Gastrocnemius medialis (tissue), 4 donors: ENCODE data around the gene RRBP1. TPM values are rescaled to one million over a fixed set of nuclear protein-coding genes. Genes with fewer than 3 reads are reported as not detected.
A peak's percentile ranks its signal among the peaks of the same experiment; 100 is the strongest.

ENCODE experiments used
- ATAC-seq, 2 donors: fragments of 150-250 bp; one replicate each; pipeline ENCODE4 v1.9.1; 2016
- DNase-seq, 2 donors: peaks; one replicate each; pipeline ENCODE4 v3.0.0-alpha.2; 2019
- H3K27ac ChIP-seq, 4 donors: fragments of 200-600 bp; sonication (generic); 1 replicate in 1 of 4; 2 replicates in 3 of 4; pipeline ENCODE4 v1.5.1; 2016 to 2018; ENCODE audit warnings: mild to moderate bottlenecking in 2 of 4, moderate library complexity in 1 of 4
- H3K27me3 ChIP-seq, 3 donors: fragments of 200-600 bp; sonication (generic) in 2 of 3; 1 replicate in 1 of 3; 2 replicates in 2 of 3; pipeline versions ENCODE4 v1.5.1 to v1.6.0; 2016 to 2019; ENCODE audit warnings: mild to moderate bottlenecking in 1 of 3, moderate library complexity in 1 of 3
- H3K36me3 ChIP-seq, 2 donors: fragments of 200-600 bp; sonication (generic) in 1 of 2; one replicate each; pipeline ENCODE4 v1.5.1; 2017 to 2018
- H3K4me1 ChIP-seq, 2 donors: fragments of 200-600 bp; sonication (generic) in 1 of 2; one replicate each; pipeline ENCODE4 v1.5.1; 2016 to 2017; ENCODE audit warnings: mild to moderate bottlenecking in 2 of 2
- H3K4me3 ChIP-seq, 4 donors: fragments of 200-600 bp; sonication (generic) in 3 of 4; 1 replicate in 1 of 4; 2 replicates in 3 of 4; pipeline ENCODE4 v1.5.1; 2016 to 2019; ENCODE audit warnings: mild to moderate bottlenecking in 2 of 4
- H3K9me3 ChIP-seq, 3 donors: fragments of 200-600 bp; sonication (generic) in 2 of 3; 1 replicate in 1 of 3; 2 replicates in 2 of 3; pipeline ENCODE4 v1.5.1; 2016 to 2019
- CTCF ChIP-seq, 5 experiments: fragments of 450-650 bp in 3 of 5; fragments of 200-600 bp in 2 of 5; sonication (generic) in 2 of 5; IDR thresholded peaks in 4 of 5; conservative IDR thresholded peaks in 1 of 5; 1 replicate in 4 of 5; 2 replicates in 1 of 5; pipeline ENCODE4 v1.5.1; 2016 to 2019; ENCODE audit warnings: antibody characterized with exemption in 5 of 5, mild to moderate bottlenecking in 3 of 5, moderate library complexity in 3 of 5
- POLR2A ChIP-seq, 2 donors: fragments of 450-650 bp; IDR thresholded peaks; one replicate each; pipeline ENCODE4 v1.6.1; 2017; ENCODE audit warnings: antibody characterized with exemption in 2 of 2, mild to moderate bottlenecking in 2 of 2, moderate library complexity in 2 of 2
- in situ Hi-C, 4 donors: fragments of 200-750 bp; cut with MboI; loops; one replicate each; pipeline versions ENCODE4 v1.15.0 to v1.8.0; 2017; ENCODE audit warnings: low sequenced_read_pairs in 4 of 4
- intact Hi-C: fragments of 100-400 bp; cut with DNase I; formaldehyde crosslinking; loops from one replicate; pipeline ENCODE4 v1.15.1; 2023; ENCODE audit warnings: low total_unique reads
- total RNA-seq, 4 donors: library from RNA; depleted of rRNA; stranded (reverse); fragments of >200 nt; gene quantifications; one replicate each; pipeline versions ENCODE4 v1.1.0 to v1.2.3, GENCODE V29; 2016

The RRBP1 gene
- total RNA-seq, 4 donors from 2014 or later = 14.1 to 22.7 (median 17.9) TPM

- H3K36me3 ChIP-seq = no peaks in the 10 kb centered on the region
- no peaks in the 10 kb centered on the region for H3K9me3 ChIP-seq
- intact Hi-C loops = no loop called here
- ATAC-seq (no peak), DNase-seq (no peak)
- peaks cover 24% of the 10 kb centered on the region in 2 donors for H3K4me1 ChIP-seq
- no peak overlapping the region for H3K27ac ChIP-seq
- TF ChIP-seq CTCF (IDR thresholded peaks at IDR 0.05 in 4 of 5, conservative IDR thresholded peaks at IDR 0.05 in 1 of 5) (no peak), POLR2A (IDR thresholded peaks at IDR 0.05) (no peak)
- in situ Hi-C loops = no loop called here
- no peak overlapping the region for H3K4me3 ChIP-seq
- no peaks in the 10 kb centered on the region for H3K27me3 ChIP-seq
Measured at GRCh38 chr20:17576215-17576614, 105.8 kb downstream of the RRBP1 start.

DNA sequence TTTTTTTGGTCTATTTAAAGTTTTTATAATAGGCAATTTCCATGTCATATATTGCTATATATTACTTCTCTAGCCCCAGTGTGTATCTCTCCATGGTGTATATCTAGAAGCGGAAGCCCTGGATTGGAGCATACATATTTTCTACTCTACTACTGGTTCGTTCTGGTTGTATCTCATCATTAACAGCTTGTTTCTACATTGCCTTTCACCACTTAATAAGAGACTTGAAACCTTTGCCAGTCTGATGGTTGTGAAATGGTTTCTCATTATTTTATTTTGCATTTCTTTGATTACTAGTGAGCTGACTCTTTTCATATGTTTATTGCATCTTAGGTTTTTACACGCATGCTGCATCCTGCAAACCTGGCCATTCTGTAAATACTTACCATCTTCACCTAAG, 108.6 kb downstream of the RRBP1 start:
- peak overlapping the region in 1 of 4 donors; percentile 2 for H3K4me3 ChIP-seq
- no peaks in the 10 kb centered on the region for H3K9me3 ChIP-seq
- peaks cover 28 to 33% of the 10 kb centered on the region in 2 donors for H3K4me1 ChIP-seq
- H3K27me3 ChIP-seq = no peaks in the 10 kb centered on the region
- in situ Hi-C loops = no loop called here
- H3K36me3 ChIP-seq = no peaks in the 10 kb centered on the region
- TF ChIP-seq POLR2A (IDR thresholded peaks at IDR 0.05) = no peak
- no peak for TF ChIP-seq CTCF (IDR thresholded peaks at IDR 0.05 in 4 of 5, conservative IDR thresholded peaks at IDR 0.05 in 1 of 5)
- intact Hi-C loops = loop anchor here (5.0 kb wide), 2 partner anchors 39 to 394 kb away; partner anchors contain the start of genes MGME1 and SNX5
- H3K27ac ChIP-seq = no peak overlapping the region
- DNase-seq (no peak), ATAC-seq (no peak)

GRCh38 chr20:17572034-17572638, 109.9 kb downstream of the RRBP1 start:
- H3K4me3 ChIP-seq = peak overlapping the region in 2 of 4 donors; percentile 5 to 98
- no peaks in the 10 kb centered on the region for H3K27me3 ChIP-seq
- H3K36me3 ChIP-seq = no peaks in the 10 kb centered on the region
- in situ Hi-C loops = no loop called here
- no peaks in the 10 kb centered on the region for H3K9me3 ChIP-seq
- intact Hi-C loops = loop anchor here (5.0 kb wide), 2 partner anchors 40 to 395 kb away; partner anchors contain the start of genes MGME1 and SNX5
- DNase-seq = no peak
- peak overlapping the region; percentile 13 to 100 (median 34) for H3K27ac ChIP-seq
- ATAC-seq = no peak
- TF ChIP-seq CTCF (IDR thresholded peaks at IDR 0.05 in 4 of 5, conservative IDR thresholded peaks at IDR 0.05 in 1 of 5) (no peak), POLR2A (IDR thresholded peaks at IDR 0.05) (no peak)
- H3K4me1 ChIP-seq = peaks cover 32 to 38% of the 10 kb centered on the region in 2 donors

- Histone ChIP-seq H3K27me3 (no peaks in the 10 kb centered on the region), H3K27ac (peak overlapping the region; percentile 99 to 100 (median 99)), H3K4me1 (peaks cover 26 to 38% of the 10 kb centered on the region in 2 donors), H3K36me3 (no peaks in the 10 kb centered on the region), H3K4me3 (peak overlapping the region; percentile 96 to 99 (median 98)), H3K9me3 (no peaks in the 10 kb centered on the region)
- DNase-seq (no peak), ATAC-seq (no peak)
- in situ Hi-C loops = no loop called here
- TF ChIP-seq CTCF (IDR thresholded peaks at IDR 0.05 in 4 of 5, conservative IDR thresholded peaks at IDR 0.05 in 1 of 5) (no peak), POLR2A (IDR thresholded peaks at IDR 0.05) (no peak)
- intact Hi-C loops = loop anchor here (2.0 to 5.0 kb wide), 4 partner anchors 28 to 396 kb away; partner anchors contain the start of genes MGME1 and SNX5
Measured at GRCh38 chr20:17571153-17571527, 110.9 kb downstream of the RRBP1 start.
